Lower lobe of right lung (tissue), 2 donors: Measurements from ENCODE around the gene SCAPER. TPM values are rescaled to one million over a fixed set of nuclear protein-coding genes. Genes with fewer than 3 reads are reported as not detected.

Source experiments
- ATAC-seq, 2 donors: fragments of 200-7000 bp; cut with Tn5 transposase; one replicate each; pipeline ENCODE4 v1.9.1; 2020 to 2022; ENCODE audit warnings: mild to moderate bottlenecking in 2 of 2, moderate library complexity in 2 of 2
- DNase-seq: peaks from one replicate; pipeline ENCODE4 v3.0.0-alpha.2; 2020
- H3K27ac ChIP-seq: fragments of 200-600 bp; one replicate; pipeline ENCODE4 v1.8.0; 2022
- H3K27me3 ChIP-seq: fragments of 200-600 bp; one replicate; pipeline ENCODE4 v1.8.0; 2022; ENCODE audit warnings: low read depth
- H3K36me3 ChIP-seq: fragments of 200-600 bp; one replicate; pipeline ENCODE4 v1.8.0; 2022; ENCODE audit warnings: mild to moderate bottlenecking
- H3K4me1 ChIP-seq: fragments of 200-600 bp; one replicate; pipeline ENCODE4 v1.8.0; 2022
- H3K4me3 ChIP-seq: fragments of 200-600 bp; one replicate; pipeline ENCODE4 v1.8.0; 2022; ENCODE audit warnings: mild to moderate bottlenecking
- H3K9me3 ChIP-seq: fragments of 200-600 bp; one replicate; pipeline ENCODE4 v1.8.0; 2022
- CTCF ChIP-seq: fragments of 200-600 bp; IDR thresholded peaks from one replicate; pipeline ENCODE4 v1.8.0; 2022; ENCODE audit warnings: antibody characterized with exemption, mild to moderate bottlenecking
- intact Hi-C: fragments of 100-400 bp; cut with DNase I; formaldehyde crosslinking; loops from one replicate; pipeline ENCODE4 v1.11.0; 2022
- total RNA-seq: library from RNA; stranded (reverse); fragmentation: NEBNext Ultra II Directional; extraction: Animal tissue kit (Norgen Biotek cat#: 25700); gene quantifications from one replicate; pipeline ENCODE4 v1.2.1, GENCODE V29; 2021
- donor health status: DM: no; HTN: yes; CAD: no; lungs with severe emphysema.

SCAPER gene
- total RNA-seq, 1 donor from 2014 or later = 34.2 TPM

- H3K27me3 ChIP-seq = no peaks in the 10 kb centered on the region
- no peak overlapping the region for H3K27ac ChIP-seq
- ATAC-seq (no peak), DNase-seq (no peak)
- H3K4me1 ChIP-seq = no peaks in the 10 kb centered on the region
- H3K9me3 ChIP-seq = no peaks in the 10 kb centered on the region
- intact Hi-C loops = no loop called here
- no peaks in the 10 kb centered on the region for H3K36me3 ChIP-seq
- H3K4me3 ChIP-seq = no peak overlapping the region
- no peak for TF ChIP-seq CTCF
These were observed 455.7 kb downstream of the SCAPER start for GRCh38 chr15:76449455-76449854.

GRCh38 chr15:76448755-76449154, 456.4 kb downstream of the SCAPER start:
- no peak for TF ChIP-seq CTCF
- no peak for DNase-seq
- H3K4me1 ChIP-seq = no peaks in the 10 kb centered on the region
- no peaks in the 10 kb centered on the region for H3K27me3 ChIP-seq
- H3K4me3 ChIP-seq = no peak overlapping the region
- no peak for ATAC-seq
- intact Hi-C loops = no loop called here
- H3K36me3 ChIP-seq = no peaks in the 10 kb centered on the region
- no peaks in the 10 kb centered on the region for H3K9me3 ChIP-seq
- no peak overlapping the region for H3K27ac ChIP-seq

- H3K27ac ChIP-seq = no peak overlapping the region
- H3K36me3 ChIP-seq = no peaks in the 10 kb centered on the region
- H3K9me3 ChIP-seq = no peaks in the 10 kb centered on the region
- TF ChIP-seq CTCF = no peak
- H3K27me3 ChIP-seq = no peaks in the 10 kb centered on the region
- intact Hi-C loops = no loop called here
- no peak for DNase-seq
- H3K4me3 ChIP-seq = no peak overlapping the region
- no peaks in the 10 kb centered on the region for H3K4me1 ChIP-seq
- ATAC-seq = no peak
These were observed 457.3 kb downstream of the SCAPER start for GRCh38 chr15:76447728-76448441.

GRCh38 chr15:76440441-76440840, 464.7 kb downstream of the SCAPER start:
- H3K27me3 ChIP-seq = no peaks in the 10 kb centered on the region
- no peaks in the 10 kb centered on the region for H3K4me1 ChIP-seq
- ATAC-seq (no peak), DNase-seq (no peak)
- H3K4me3 ChIP-seq = no peak overlapping the region
- intact Hi-C loops = no loop called here
- H3K9me3 ChIP-seq = no peaks in the 10 kb centered on the region
- H3K36me3 ChIP-seq = no peaks in the 10 kb centered on the region
- H3K27ac ChIP-seq = no peak overlapping the region
- TF ChIP-seq CTCF = no peak

GRCh38 chr15:76439542-76439941, 465.6 kb downstream of the SCAPER start:
- ATAC-seq (peak; percentile 79 to 88), DNase-seq (no peak)
- no peak for TF ChIP-seq CTCF
- Histone ChIP-seq H3K27ac (no peak overlapping the region), H3K4me3 (no peak overlapping the region), H3K27me3 (no peaks in the 10 kb centered on the region), H3K4me1 (no peaks in the 10 kb centered on the region), H3K36me3 (no peaks in the 10 kb centered on the region), H3K9me3 (no peaks in the 10 kb centered on the region)
- intact Hi-C loops = no loop called here
